ENCODE data around the gene PRRC1. TPM values are rescaled to one million over a fixed set of nuclear protein-coding genes. Genes with fewer than 3 reads are reported as not detected.

Gene PRRC1
- total and polyA plus RNA-seq, 7 donors, result 19.3 to 32.1 (median 28.8) TPM

- TF ChIP-seq EP300 (IDR thresholded peaks at IDR 0.05) (no peak), CTCF (IDR thresholded peaks at IDR 0.05) (peak in 3 of 4 experiments; percentile 53 to 61 (median 58))
- H3K36me3 ChIP-seq, result no peaks in the 10 kb centered on the region
- H3K4me3 ChIP-seq, result no peak overlapping the region
- no peaks in the 10 kb centered on the region for H3K9me3 ChIP-seq
- H3K27ac ChIP-seq, result no peak overlapping the region
- no peaks in the 10 kb centered on the region for H3K4me1 ChIP-seq
- intact Hi-C loops (cut with DNase I), result loop anchor here (5.0 kb wide), 1 partner anchor 656 kb away; no protein-coding TSS in a partner anchor
- 20 to 54% methylated on average over 3 of the region's 3 CpGs for WGBS, 2 donors
- H3K27me3 ChIP-seq, result peaks cover 0 to 3% (median 0%) of the 10 kb centered on the region in 3 donors
- DNase-seq, result no peak
Observed at GRCh38 chr5:127492854-127493738, 24.3 kb upstream of the PRRC1 start.

- Histone ChIP-seq H3K27ac (no peak overlapping the region), H3K4me3 (no peak overlapping the region), H3K4me1 (no peaks in the 10 kb centered on the region), H3K9me3 (no peaks in the 10 kb centered on the region), H3K36me3 (no peaks in the 10 kb centered on the region), H3K27me3 (peaks cover 0 to under 1% (median 0%) of the 10 kb centered on the region in 3 donors)
- DNase-seq, result no peak
- 68 to 88% methylated on average over 1 of the region's 1 CpG for WGBS, 2 donors
- intact Hi-C loops (cut with DNase I), result no loop called here
- TF ChIP-seq EP300 (IDR thresholded peaks at IDR 0.05) (no peak), POLR2A (IDR thresholded peaks at IDR 0.05) (no peak), CTCF (IDR thresholded peaks at IDR 0.05) (no peak), POLR2AphosphoS5 (IDR thresholded peaks at IDR 0.05) (no peak)
Observed at GRCh38 chr5:127498548-127498947, 18.9 kb upstream of the PRRC1 start.

GRCh38 chr5:127505905-127506304 lies 11.5 kb upstream of the PRRC1 start:
- Histone ChIP-seq H3K36me3 (no peaks in the 10 kb centered on the region), H3K9me3 (no peaks in the 10 kb centered on the region), H3K27me3 (no peaks in the 10 kb centered on the region), H3K4me3 (no peak overlapping the region), H3K4me1 (no peaks in the 10 kb centered on the region), H3K27ac (no peak overlapping the region)
- 85 to 88% methylated on average over 2 of the region's 2 CpGs for WGBS, 2 donors
- intact Hi-C loops (cut with DNase I), result no loop called here
- TF ChIP-seq CTCF (IDR thresholded peaks at IDR 0.05) (no peak), POLR2AphosphoS5 (IDR thresholded peaks at IDR 0.05) (no peak), POLR2A (IDR thresholded peaks at IDR 0.05) (no peak), EP300 (IDR thresholded peaks at IDR 0.05) (no peak)
- no peak for DNase-seq

- TF ChIP-seq CTCF (IDR thresholded peaks at IDR 0.05) (no peak), EP300 (IDR thresholded peaks at IDR 0.05) (no peak), POLR2AphosphoS5 (IDR thresholded peaks at IDR 0.05) (no peak), POLR2A (IDR thresholded peaks at IDR 0.05) (no peak)
- H3K36me3 ChIP-seq, result no peaks in the 10 kb centered on the region
- intact Hi-C loops (cut with DNase I), result no loop called here
- no peaks in the 10 kb centered on the region for H3K27me3 ChIP-seq
- WGBS, 2 donors, result 84 to 87% methylated on average over 6 of the region's 6 CpGs
- H3K4me1 ChIP-seq, result no peaks in the 10 kb centered on the region
- no peak overlapping the region for H3K27ac ChIP-seq
- no peaks in the 10 kb centered on the region for H3K9me3 ChIP-seq
- H3K4me3 ChIP-seq, result no peak overlapping the region
- DNase-seq, result no peak
Observed at GRCh38 chr5:127506616-127507015, 10.8 kb upstream of the PRRC1 start.
